Adipocyte (in vitro differentiated cells): Measurements from ENCODE around the gene DIAPH2.
A peak's percentile ranks its signal among the peaks of the same experiment; 100 is the strongest.
"Not testable (repeated sequence)": the region's sequence is repeated elsewhere in the genome, so short reads cannot be mapped to it uniquely, and the experiment has no call there.

Source experiments
- DNase-seq: peaks from one replicate; pipeline ENCODE4 v3.0.0-alpha.2; 2015; ENCODE audit warnings: low read depth
- H3K27me3 ChIP-seq: replicated peaks from 2 replicates; pipeline ENCODE4 v1.7.0; 2013; ENCODE audit warnings: mild to moderate bottlenecking, low read length, moderate library complexity; ENCODE audit not compliant: control insufficient read depth, insufficient read depth
- H3K36me3 ChIP-seq: 2 replicates; pipeline ENCODE4 v1.7.0; 2013; ENCODE audit warnings: low read length, mild to moderate bottlenecking, moderate library complexity; ENCODE audit not compliant: control insufficient read depth, insufficient read depth, severe bottlenecking
- H3K4me1 ChIP-seq: 2 replicates; pipeline ENCODE4 v1.7.0; 2013; ENCODE audit warnings: mild to moderate bottlenecking, low read length, moderate library complexity; ENCODE audit not compliant: control insufficient read depth, insufficient read depth
- H3K4me3 ChIP-seq: 2 replicates; pipeline ENCODE4 v1.7.0; 2013; ENCODE audit warnings: mild to moderate bottlenecking, low read length, moderate library complexity
- H3K9ac ChIP-seq: 2 replicates; pipeline ENCODE4 v1.7.0; 2013; ENCODE audit warnings: mild to moderate bottlenecking, low read length, moderate library complexity
- H3K9me3 ChIP-seq: 2 replicates; pipeline ENCODE4 v1.7.0; 2013; ENCODE audit warnings: mild to moderate bottlenecking, low read length, moderate library complexity; ENCODE audit not compliant: control insufficient read depth

Gene DIAPH2

DNA sequence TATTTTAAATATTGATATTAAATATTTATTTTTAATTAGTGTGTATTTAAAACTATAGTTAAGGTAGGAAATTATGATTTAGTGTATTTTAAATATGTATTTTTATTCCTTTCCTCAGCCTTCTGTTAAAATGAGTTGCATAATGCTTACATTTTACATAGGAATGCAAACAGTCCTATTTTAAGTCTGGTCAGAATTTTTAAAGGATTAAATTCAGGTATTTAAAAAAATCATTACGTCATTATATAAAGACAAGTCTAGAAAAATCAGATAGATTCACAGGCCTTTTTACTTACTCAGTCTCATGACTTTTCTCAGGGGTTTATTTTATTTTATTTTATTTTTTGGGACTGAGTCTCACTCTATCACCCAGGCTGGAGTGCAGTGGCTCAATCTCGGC, 148.7 kb downstream of the DIAPH2 start:
- Histone ChIP-seq H3K4me3 (no peak overlapping the region), H3K4me1 (no peaks in the 10 kb centered on the region), H3K9me3 (no peaks in the 10 kb centered on the region), H3K27me3 (no peaks in the 10 kb centered on the region), H3K36me3 (no peaks in the 10 kb centered on the region), H3K9ac (no peak overlapping the region)
- peak; percentile 40 for DNase-seq

DNA sequence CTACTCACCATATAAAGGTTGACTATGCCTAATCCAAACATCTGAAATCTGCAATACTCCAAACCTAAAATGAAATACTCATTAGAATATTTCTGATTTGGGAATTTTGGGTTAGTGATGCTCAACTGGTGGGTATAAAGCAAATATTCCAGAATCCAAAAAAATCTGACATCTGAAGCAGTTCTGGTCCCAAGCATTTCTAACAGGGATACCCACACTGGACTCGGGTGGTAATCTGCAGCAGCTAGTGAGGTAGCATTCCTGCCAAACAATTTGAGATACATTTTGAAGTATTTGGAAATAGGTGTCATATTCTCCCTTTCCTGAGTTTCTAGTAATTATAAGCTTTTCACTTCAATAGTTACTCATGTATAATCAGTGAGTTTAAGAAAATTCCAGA, 149.5 kb downstream of the DIAPH2 start:
- no peak overlapping the region for H3K9ac ChIP-seq
- DNase-seq = no peak
- no peak overlapping the region for H3K4me3 ChIP-seq
- no peaks in the 10 kb centered on the region for H3K9me3 ChIP-seq
- no peaks in the 10 kb centered on the region for H3K4me1 ChIP-seq
- H3K36me3 ChIP-seq = no peaks in the 10 kb centered on the region
- H3K27me3 ChIP-seq = no peaks in the 10 kb centered on the region

DNA sequence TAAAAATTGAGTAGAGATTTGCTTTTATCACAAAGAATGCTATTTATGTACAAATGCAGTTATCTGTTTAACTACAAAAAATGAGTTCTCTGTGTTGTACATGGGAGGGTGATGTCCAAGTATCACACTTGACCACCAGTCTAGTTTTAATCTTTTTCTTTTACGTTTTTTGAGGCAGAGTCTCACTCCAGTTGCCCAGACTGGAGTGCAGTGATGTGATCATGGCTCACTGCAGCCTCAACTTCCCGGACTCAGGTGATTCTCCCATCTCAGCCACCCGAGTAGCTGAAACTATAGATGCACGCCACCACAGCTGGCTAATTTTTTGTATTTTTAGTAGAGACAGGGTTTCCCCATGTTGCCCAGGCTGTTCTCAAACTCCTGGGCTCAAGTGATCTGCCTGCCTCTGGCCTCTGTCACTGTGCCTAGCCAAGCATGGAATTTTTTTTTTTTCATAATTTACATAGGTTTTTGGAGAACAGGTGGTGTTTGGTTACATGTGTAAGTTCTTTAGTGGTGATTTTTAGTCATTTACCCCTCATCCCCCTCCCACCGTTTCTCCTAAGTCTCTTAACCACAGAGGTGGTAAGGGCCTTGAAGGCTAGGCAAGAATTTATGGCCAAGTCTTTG, 151.1 kb downstream of the DIAPH2 start:
- Histone ChIP-seq H3K27me3 (no peaks in the 10 kb centered on the region), H3K9ac (no peak overlapping the region), H3K4me3 (no peak overlapping the region), H3K9me3 (no peaks in the 10 kb centered on the region), H3K36me3 (no peaks in the 10 kb centered on the region), H3K4me1 (no peaks in the 10 kb centered on the region)
- no peak for DNase-seq

DNA sequence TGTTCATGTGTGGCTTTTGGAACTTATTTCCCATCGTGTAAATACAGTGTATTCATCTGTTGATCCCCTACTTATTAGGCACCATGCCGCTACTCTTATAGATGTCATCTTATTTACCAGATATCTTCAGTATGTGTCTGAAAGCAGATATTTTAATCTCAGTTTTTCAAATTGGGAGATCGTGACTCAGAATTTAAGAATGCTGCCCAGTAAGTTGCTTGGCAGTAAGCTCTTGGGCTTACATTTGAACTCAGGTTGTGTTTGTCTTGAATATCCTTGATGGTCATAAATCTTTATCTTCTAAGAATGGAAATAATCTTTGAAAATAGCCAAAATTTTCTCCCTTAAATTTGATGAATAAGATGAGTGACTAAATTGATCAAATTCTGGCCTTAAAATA, 153.2 kb downstream of the DIAPH2 start:
- H3K36me3 ChIP-seq = no peaks in the 10 kb centered on the region
- peak; percentile 3 for DNase-seq
- H3K9ac ChIP-seq = no peak overlapping the region
- no peaks in the 10 kb centered on the region for H3K4me1 ChIP-seq
- no peaks in the 10 kb centered on the region for H3K9me3 ChIP-seq
- no peak overlapping the region for H3K4me3 ChIP-seq
- no peaks in the 10 kb centered on the region for H3K27me3 ChIP-seq

DNA sequence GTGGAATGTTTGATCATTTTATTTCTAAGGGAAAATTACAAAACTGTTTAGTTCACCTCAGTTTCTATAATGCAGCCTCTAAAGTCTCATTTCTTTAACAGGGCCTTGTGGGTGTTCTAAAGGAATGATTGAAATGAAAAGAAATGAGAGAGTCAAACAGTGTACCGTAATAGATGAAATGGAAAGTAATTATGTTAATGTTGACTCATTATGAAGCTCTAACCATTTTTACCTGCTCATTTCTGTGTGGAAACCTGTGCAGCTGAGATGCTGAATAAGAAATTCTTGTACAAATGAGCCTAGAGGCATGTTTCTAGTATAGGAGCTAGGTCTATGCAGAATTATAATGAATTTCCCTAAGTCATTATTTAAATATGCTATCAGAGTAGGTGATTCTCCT, 153.9 kb downstream of the DIAPH2 start:
- Histone ChIP-seq H3K36me3 (no peaks in the 10 kb centered on the region), H3K27me3 (no peaks in the 10 kb centered on the region), H3K9me3 (no peaks in the 10 kb centered on the region), H3K4me3 (no peak overlapping the region), H3K9ac (no peak overlapping the region), H3K4me1 (no peaks in the 10 kb centered on the region)
- no peak for DNase-seq

DNA sequence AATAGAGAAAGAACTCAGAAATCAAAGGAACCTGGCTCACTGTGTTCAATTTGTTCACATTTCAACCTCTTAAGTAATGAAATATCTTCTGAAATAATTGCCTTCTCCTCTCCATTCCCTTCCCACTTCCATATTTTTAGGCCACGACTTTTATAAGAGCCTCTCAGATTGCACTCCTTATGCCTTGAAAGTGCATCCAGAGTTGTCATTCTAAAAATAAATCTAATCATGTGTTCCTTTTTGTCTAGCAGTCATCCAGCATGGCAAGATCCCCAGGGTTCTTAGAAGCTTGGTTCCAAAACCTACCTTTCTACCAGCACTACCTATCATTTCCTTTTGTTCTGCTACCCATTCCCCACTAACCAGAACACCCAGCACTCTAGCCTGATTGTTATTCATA, 156.7 kb downstream of the DIAPH2 start:
- no peaks in the 10 kb centered on the region for H3K9me3 ChIP-seq
- H3K27me3 ChIP-seq = no peaks in the 10 kb centered on the region
- H3K4me1 ChIP-seq = no peaks in the 10 kb centered on the region
- DNase-seq = no peak
- H3K36me3 ChIP-seq = no peaks in the 10 kb centered on the region
- no peak overlapping the region for H3K4me3 ChIP-seq
- no peak overlapping the region for H3K9ac ChIP-seq

DNA sequence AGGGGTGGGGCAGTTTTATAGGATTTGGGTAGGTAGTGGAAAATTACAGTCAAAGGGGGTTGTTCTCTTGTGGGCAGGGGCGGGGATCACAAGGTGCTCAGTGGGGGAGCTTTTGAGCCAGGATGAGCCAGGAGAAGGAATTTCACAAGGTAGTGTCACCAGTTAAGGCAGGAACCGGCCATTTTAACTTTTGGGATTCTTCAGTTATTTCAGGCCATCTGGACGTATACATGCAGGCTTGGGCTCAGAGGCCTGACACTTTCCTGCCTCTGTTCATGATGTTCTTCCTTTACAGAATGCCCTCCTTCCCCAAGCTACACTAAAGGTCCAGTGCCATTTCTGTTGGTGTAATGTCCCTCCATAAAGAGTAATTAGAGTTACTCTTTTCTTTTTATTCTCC, 157.2 kb downstream of the DIAPH2 start:
- not testable (repeated sequence) for H3K4me3 ChIP-seq, DNase-seq, H3K9me3 ChIP-seq

DNA sequence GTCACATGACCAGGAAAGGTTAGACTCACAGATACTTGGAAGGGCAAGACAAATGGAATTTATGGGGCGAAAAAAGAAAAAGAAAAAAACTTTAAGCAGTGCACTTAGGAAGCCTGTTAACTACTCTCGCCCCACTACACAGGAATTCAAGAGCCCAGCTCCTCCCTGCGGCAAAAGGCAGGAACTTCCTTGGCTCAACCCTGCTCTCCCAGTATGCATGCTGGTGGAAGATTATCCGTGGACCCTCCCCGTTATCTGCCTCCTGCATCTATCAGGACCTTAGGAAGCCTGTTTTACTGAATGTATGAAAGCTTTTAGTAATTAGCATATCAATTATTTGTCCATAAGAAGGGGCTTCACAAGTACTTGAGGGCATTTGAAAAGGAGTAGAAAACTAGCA, 158.9 kb downstream of the DIAPH2 start:
- no peak for DNase-seq
- Histone ChIP-seq H3K9me3 (no peaks in the 10 kb centered on the region), H3K4me3 (no peak overlapping the region), H3K36me3 (no peaks in the 10 kb centered on the region), H3K27me3 (no peaks in the 10 kb centered on the region), H3K9ac (no peak overlapping the region), H3K4me1 (no peaks in the 10 kb centered on the region)

More for the DNA sequence above, 157.2 kb downstream of the DIAPH2 start:
- H3K36me3 ChIP-seq, H3K27me3 ChIP-seq, H3K9ac ChIP-seq, H3K4me1 ChIP-seq: not testable (repeated sequence)

DNA sequence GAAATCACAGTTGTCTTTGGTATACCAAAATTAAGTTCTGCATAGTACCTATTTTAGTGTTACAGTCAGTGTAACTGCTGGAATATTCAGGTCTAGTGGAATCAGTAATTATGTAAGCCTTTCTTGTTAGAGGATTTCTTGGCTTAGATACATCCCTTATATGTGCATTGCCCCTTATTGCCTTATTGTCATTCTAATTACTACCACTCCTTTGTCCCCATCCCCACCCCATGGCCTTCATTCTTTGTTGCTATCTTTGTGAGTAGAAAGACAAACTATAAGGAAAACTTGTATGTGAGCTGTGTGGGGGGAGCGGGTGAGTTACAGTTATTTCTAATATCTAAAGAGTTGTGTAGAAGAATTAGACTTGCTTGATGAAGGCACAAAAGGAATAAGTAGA, 162.2 kb downstream of the DIAPH2 start:
- no peak for DNase-seq
- Histone ChIP-seq H3K9me3 (no peaks in the 10 kb centered on the region), H3K4me3 (no peak overlapping the region), H3K4me1 (no peaks in the 10 kb centered on the region), H3K36me3 (no peaks in the 10 kb centered on the region), H3K27me3 (no peaks in the 10 kb centered on the region), H3K9ac (no peak overlapping the region)

DNA sequence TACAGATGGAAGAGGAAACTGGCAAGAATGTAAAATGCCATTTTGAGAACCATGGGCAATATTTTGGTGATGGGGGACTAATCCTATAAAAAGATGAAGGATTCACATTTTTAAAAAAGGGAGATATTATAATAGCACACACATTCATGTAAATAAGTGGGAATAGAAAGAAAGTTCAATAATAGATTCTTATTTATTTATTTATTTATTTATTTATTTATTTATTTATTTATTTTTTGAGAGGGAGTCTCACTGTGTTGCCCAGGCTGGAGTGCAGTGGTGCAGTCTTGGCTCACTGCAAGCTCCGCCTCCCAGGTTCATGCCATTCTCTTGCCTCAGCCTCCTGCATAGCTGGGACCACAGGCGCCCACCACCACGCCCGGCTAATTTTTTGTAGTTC, 174.8 kb downstream of the DIAPH2 start:
- H3K4me1 ChIP-seq, H3K9ac ChIP-seq, DNase-seq, H3K36me3 ChIP-seq, H3K4me3 ChIP-seq, H3K9me3 ChIP-seq, H3K27me3 ChIP-seq: not testable (repeated sequence)

DNA sequence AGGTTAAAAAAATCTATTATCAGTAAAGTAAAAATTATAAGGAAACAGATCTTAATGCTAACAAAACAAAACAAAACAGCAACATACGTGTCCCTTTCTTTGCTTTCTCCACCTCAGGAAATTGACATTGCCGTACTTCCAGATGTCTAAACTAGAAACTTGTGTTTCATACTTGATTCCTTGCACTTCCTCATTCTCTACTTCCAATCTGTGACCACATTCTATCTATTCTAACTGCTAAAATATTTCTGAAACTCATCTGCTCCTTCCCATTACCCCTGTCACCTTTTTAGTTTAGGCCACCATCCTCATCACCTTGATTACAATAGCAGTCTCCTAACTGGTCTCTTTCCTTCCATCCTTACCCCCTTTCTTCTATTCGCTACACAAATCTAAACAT, 176.6 kb downstream of the DIAPH2 start:
- Histone ChIP-seq H3K27me3 (no peaks in the 10 kb centered on the region), H3K4me3 (no peak overlapping the region), H3K4me1 (no peaks in the 10 kb centered on the region), H3K9me3 (no peaks in the 10 kb centered on the region), H3K9ac (no peak overlapping the region), H3K36me3 (no peaks in the 10 kb centered on the region)
- no peak for DNase-seq

DNA sequence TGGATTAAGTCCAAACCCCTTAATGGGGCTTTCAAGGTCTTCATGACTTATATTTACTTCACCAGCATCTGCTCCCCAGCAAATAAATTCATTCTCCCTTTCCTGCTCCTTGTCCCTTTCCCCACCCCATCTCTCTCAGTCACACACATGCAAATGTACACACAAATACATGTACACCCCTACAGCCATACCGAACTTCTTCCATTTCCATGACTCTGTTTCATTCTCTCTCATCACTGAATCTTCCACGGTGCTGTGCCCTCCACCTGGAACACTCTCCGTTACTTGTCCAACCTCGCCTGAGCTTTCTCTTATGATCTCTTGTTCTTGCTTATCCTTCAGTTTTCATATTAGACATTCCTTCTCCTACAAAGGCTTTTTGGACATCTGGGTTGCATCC, 177.0 kb downstream of the DIAPH2 start:
- DNase-seq = no peak
- no peaks in the 10 kb centered on the region for H3K9me3 ChIP-seq
- no peaks in the 10 kb centered on the region for H3K4me1 ChIP-seq
- no peak overlapping the region for H3K4me3 ChIP-seq
- no peaks in the 10 kb centered on the region for H3K27me3 ChIP-seq
- no peak overlapping the region for H3K9ac ChIP-seq
- H3K36me3 ChIP-seq = no peaks in the 10 kb centered on the region
